Mammary epithelial cell (primary cell): Measurements from ENCODE around the gene BCL2A1.

Experiments used
- EZH2 ChIP-seq: IDR thresholded peaks from 2 replicates; pipeline ENCODE4 v1.6.1; 2012; ENCODE audit warnings: low read length, inconsistent platforms, borderline replicate concordance
- TF ChIP-seq, protein P1 (sequence below), 2 donors: IDR thresholded peaks in 1 of 2; conservative IDR thresholded peaks in 1 of 2; 2 replicates each; pipeline ENCODE4 v1.5.1; 2011 to 2012; ENCODE audit warnings: inconsistent platforms in 2 of 2, low read length in 2 of 2, mild to moderate bottlenecking in 2 of 2, control low read depth in 1 of 2, low read depth in 1 of 2; ENCODE audit not compliant: insufficient read depth in 1 of 2; ENCODE audit errors: extremely low read depth in 1 of 2

DNA sequence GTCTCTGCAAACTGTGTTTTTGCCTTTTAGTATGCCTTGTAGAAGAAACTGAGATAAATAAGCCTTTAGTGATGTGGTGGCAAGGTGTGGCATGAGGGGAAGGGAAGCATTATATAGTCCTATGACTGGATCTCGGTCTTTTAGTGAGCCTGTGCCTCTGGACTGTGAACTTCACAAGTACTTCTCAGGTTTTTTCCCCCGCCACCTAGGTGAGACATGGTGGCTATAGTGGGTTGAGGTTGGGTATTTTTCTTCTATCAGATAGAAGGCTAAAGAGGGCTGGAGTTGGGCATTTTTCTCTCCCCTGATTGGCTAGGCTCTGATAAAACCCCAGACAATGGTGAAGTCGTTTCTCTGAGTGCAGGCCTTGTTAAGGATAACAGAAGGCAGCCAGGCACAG lies 49.7 kb upstream of the BCL2A1 start:
- TF ChIP-seq, protein P1, sequence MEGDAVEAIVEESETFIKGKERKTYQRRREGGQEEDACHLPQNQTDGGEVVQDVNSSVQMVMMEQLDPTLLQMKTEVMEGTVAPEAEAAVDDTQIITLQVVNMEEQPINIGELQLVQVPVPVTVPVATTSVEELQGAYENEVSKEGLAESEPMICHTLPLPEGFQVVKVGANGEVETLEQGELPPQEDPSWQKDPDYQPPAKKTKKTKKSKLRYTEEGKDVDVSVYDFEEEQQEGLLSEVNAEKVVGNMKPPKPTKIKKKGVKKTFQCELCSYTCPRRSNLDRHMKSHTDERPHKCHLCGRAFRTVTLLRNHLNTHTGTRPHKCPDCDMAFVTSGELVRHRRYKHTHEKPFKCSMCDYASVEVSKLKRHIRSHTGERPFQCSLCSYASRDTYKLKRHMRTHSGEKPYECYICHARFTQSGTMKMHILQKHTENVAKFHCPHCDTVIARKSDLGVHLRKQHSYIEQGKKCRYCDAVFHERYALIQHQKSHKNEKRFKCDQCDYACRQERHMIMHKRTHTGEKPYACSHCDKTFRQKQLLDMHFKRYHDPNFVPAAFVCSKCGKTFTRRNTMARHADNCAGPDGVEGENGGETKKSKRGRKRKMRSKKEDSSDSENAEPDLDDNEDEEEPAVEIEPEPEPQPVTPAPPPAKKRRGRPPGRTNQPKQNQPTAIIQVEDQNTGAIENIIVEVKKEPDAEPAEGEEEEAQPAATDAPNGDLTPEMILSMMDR (conservative IDR thresholded peaks at IDR 0.05 in 1 of 2, IDR thresholded peaks at IDR 0.05 in 1 of 2; ENCODE audit: extremely low read depth in 1 of 2, insufficient read depth in 1 of 2, low read depth in 1 of 2, low read length in 2 of 2) = no peak
- TF ChIP-seq EZH2 = no peak
